Hippocampal formation (tissue), 2 donors: ENCODE data around the gene GARIN5A.
"Not testable (repeated sequence)": the region's sequence is repeated elsewhere in the genome, so short reads cannot be mapped to it uniquely, and the experiment has no call there.

ENCODE experiments used
- DNase-seq, 2 donors: peaks; one replicate each; lab custom pipeline; 2025; lab: John Stamatoyannopoulos, UW

The GARIN5A gene

DNA sequence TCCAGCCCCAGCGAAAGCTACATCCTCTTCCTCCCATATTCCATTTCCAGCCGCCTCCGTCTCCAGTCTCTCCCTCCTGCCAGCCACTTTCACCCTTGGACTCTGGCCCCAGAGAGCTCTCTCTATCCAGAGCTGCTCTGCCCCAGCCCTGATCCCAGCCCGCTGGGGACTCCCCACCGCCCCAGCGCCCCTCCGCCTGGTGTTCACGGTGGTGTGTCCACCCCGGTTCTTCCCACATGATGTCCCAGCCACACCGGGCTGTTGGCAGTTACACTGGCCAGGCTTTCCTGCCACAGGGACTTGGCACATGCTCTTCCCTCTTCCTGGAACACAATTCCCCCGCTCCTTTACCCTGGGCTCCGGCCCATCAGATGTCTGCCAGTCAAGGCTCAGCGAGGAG is 11.6 kb downstream of the GARIN5A start:
- no peak for DNase-seq

DNA sequence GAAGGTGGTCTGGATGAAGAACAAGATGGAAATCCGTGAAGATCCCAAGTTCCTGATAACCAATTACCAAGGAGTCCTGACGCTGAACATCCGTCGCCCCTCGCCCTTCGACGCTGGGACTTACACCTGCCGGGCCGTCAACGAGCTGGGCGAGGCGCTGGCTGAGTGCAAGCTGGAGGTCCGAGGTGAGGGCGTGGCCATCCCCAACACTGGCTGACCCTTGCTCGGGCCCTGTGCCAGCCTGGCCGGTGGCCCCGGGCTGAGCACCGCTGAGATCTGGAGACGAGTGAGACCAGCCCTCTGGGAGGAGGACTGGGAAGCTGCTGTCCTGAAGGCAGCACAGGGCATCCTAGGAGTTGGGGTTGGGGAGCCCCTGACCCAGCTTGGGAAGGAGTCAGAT is 12.3 kb downstream of the GARIN5A start:
- no peak for DNase-seq

DNA sequence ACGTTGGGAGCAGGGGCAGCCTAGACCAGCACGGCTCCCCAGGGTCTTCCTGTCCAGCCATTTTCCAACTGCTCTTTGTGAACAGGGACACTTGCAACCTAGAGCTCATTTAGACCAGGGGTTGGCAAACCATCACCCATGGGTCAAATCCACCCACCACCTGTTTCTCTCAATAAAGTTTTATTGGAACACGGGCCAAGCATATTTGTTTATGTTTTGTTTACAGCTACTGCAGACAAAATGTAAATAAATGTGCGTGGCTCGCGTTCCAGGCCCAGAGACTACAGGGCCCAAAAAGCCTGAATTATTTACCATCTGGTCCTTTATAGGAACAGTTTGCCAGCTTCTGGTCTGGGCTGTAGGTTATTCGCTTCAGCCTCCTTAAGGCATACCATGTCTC is 13.7 kb downstream of the GARIN5A start:
- DNase-seq: no peak

DNA sequence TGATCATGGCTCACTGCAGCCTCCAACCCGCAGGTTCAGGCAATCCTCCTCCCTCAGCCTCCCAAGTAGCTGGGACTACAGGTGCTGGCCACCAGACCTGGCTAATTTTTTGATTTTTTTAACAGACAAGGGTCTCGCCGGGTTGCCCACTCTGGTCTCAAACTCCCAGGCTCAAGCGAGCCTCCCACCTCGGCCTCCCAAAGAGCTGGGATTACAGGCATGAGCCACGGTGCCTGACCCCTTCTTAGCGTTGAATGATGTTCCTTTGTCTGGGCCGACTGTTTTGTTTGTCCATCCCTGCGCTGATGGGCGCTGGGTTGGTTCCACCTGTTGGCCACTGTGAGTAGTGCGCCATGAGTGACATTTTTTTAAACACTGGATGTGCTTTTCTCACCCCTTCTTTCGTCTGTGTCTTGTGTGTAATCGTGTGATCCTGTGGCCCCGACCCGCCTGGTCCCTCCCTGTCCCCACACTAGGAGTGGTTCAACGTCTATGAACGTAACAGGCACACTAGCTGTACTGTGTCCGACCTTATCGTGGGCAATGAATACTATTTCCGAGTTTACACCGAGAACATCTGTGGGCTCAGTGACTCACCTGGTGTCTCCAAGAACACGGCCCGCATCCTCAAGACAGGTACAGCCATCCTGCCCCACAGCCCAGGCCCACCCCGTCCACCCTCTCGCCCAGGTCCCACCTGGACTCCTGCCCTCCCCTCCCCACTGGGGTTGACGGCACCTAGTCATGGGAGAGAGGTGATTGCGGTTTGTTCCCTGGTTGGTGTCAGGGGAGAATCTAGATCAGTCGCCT is 15.4 kb downstream of the GARIN5A start:
- peak; percentile 9 to 20 for DNase-seq

DNA sequence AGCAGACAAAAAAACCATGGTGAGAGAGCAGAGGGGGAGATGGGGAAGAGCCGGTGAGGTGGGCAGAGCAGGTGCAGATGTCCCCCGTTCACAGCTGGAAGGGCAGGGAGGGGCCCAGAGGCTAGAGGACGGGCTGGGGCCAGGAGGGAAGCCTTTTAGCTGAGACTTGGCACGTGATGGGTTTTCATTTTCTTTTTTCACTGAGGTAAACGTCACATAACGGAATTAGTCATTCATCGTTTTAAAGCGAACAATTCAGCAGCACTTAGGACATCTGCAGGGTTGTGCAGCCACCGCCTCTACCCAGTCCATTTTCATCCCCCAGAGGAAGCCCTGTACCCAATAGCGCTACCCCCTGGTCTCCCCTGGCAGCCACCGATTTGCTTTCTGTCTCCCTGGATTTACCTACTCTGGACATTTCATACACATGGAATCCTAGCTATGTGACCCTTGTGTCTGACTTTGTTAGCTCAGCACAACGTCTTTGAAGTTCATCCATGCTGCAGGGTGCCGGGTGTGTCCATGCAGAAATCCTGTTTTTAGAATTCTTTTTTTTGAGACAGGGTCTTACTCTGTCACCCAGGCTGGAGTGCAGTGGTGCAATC is 16.4 kb downstream of the GARIN5A start:
- DNase-seq: no peak

DNA sequence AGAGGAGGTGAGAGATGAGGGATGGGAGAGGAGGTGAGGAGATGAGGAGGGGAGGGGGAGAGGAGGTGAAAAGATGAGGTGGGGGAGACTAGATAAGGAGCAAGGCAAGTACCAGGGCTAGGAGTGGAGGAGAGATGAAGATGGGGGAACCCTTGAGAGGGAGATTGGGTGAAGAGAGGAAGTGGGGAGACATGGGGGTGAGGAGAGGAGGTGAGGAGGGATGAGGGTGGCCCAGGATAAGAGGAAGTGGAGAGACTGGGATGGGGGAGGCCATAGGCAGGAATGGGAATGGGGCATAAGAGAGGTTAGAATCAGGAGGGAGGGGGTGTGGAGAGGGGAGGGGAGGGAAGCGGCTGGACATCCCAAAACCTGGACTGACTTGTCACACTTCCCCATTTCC is 17.0 kb downstream of the GARIN5A start:
- no peak for DNase-seq

DNA sequence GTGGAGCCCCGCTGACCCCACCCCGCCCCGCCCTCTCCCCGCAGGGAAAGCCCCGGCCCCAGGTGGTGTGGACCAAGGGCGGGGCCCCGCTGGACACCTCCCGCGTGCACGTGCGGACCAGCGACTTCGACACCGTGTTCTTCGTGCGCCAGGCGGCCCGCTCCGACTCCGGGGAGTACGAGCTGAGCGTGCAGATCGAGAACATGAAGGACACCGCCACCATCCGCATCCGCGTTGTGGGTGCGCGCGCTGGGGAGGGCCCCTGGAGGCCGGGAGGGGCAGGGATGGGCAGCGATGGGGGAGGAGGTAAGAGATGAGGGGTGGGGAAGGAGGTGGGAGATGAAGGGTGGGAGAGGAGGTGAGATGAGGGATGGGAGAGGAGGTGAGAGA is 17.6 kb downstream of the GARIN5A start:
- no peak for DNase-seq

DNA sequence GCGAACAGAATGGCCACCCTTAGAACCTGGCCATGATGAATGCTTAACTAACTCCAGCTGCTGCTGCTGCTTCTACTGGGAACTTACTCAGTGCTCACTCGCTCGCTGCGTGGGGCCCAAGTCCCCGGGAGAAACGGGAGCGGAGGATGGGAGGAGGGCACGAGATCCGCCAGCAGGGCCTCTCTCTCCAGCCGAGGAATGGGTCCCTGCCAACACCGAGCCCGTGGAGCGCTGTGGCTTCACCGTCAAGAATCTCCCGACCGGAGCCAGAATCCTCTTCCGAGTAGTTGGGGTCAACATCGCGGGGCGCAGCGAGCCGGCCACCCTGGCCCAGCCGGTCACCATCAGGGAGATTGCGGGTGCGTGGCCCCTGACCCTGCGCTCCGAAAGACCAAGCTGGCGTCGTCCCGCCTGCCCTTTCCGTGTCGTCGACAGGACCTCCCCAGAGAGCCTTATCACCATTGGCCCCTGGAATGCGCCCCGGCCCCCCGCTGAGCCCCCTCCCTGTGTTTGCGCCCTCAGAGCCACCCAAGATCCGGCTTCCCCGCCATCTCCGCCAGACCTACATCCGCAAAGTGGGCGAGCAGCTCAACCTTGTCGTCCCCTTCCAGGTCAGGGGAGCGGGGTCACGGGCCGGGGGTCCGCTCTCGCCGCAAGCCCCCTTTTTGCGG is 18.1 kb downstream of the GARIN5A start:
- no peak for DNase-seq

DNA sequence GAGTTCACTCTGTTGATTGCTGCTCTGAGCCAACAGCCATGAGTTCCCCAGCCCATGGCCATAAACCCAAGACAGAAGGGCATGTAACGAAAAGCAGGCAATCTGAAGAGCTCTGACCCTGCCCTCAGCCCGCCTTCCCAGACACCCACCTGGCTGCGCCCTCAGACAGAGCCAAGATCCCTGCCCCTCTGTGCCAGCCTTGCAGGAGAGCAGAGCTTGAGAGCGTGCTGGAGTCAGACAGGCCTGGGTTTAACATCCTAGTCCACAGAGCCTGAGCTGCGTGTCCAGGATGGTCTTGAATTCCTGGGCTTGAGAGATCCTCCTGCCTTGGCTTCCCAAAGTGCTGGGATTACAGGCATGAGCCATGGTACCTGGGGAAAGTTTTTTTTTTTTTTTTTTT is 19.3 kb downstream of the GARIN5A start:
- no peak for DNase-seq

DNA sequence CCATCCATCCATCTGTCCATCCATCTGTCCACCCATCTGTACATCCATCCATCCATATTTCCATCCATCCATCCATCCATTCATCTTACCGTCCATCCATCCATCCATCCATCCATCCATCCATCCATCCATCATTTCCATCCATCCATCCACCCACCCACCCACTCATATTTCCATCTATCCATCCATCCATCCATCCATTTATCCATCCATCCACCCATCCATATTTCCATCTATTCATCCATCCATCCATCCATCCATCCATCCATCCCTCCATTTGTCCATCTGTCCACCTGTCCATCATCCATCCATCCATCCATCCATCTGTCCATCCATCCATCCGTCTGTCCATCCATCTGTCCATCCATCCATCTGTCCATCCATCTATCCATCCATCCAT is 20.7 kb downstream of the GARIN5A start:
- no peak for DNase-seq

DNA sequence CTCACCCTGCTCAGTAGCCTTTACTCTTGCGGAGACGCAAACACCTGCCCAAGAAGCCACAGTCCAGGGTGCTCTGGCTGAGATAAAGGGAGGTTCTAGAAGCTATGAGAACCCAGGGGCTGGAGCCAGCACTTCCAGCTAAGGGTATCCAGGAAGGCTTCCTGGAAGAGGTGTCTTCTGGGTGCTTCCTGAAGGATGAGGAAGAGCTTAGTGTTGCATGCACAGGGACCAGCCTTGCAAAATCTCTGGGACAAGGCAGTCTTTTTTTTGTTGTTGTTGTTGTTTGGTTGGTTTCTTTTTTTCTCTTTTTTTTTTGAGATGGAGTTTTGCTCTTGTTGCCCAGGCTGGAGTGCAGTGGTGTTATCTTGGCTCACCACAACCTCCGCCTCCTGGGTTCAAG is 23.4 kb downstream of the GARIN5A start:
- no peak for DNase-seq

DNA sequence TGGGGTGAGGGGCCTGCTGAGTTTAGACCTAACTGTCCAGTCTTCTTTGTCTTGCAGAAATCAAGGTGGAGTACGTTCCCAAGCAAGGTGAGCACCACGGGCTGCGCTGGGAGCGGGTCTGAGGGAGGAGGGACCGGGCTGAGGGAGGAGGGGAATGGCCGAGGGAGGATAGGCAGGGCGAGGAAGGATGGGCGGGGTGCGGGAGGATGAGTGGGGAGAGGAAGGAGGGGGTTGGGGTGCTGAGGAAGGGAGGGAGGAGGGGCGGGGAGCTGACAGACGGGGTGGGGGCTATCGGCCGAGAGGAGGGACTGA is 25.5 kb downstream of the GARIN5A start:
- DNase-seq: no peak

DNA sequence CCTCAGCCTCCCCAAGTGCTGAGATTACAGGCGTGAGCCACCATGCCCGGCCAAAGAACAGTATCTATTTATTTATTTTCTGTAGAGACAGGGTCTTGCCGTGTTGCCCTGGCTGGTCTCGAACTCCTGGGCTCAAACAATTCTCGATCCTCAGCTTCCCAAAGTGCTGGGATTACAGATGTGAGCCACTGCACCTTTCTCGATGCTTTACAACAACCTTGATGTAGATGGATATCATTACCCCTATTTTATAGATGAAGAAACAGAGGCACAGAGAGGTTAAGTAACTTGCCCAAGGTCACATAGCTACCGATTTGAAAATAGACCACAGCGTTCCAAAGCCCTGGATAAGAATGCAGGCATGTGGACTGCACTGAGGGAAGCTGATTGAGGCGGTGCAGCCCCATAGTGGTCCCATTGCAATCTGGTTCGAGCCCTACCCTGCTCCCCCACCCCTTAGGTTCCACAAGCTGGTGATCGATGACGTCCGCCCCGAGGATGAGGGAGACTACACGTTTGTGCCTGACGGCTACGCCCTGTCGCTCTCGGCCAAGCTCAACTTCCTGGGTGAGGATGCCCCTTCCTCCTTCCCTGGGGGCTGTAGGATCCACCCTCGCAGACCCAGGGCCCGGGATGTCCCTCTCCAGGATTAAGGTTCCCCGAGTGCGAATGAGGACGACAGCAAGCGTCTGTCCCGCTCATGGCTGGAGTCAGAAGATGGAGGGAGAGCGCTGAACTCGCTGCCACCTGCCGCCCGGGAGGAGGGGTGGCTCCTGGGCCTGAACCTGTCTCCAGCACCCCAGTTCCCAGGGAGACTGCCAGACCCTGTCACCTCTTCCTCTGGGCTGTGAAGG is 26.1 kb downstream of the GARIN5A start:
- no peak for DNase-seq

DNA sequence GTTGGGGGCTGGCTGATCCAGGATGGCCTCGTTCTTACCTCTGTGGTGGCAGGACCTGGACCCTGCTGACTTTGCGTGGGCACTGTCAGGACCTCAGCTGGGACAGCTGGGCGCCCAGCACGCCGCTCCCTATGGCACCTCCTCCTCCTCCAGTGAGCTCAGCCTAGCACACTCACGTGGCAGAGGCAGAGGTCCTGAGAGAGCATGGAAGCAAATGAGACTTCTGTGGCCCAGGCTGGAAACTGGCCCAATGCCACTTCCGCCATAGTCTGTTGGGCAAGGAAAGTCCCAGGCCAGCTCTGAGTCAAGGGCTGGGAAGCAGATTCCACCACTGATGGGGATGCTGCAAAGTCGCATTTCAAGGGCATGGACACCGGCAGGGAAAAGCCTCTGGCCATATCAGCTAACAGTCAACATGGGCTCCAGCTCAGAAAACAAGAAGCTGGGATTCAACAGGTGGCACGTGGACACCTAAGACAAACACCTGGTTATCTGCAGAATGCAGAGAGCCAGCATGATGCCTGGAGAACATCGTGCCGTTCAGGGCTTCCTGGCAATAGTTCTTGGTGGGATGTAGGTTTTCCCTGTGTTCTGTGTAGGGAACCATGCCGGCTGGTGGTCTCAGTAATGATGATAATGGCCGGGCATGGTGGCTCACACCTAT is 27.3 kb downstream of the GARIN5A start:
- no peak for DNase-seq

DNA sequence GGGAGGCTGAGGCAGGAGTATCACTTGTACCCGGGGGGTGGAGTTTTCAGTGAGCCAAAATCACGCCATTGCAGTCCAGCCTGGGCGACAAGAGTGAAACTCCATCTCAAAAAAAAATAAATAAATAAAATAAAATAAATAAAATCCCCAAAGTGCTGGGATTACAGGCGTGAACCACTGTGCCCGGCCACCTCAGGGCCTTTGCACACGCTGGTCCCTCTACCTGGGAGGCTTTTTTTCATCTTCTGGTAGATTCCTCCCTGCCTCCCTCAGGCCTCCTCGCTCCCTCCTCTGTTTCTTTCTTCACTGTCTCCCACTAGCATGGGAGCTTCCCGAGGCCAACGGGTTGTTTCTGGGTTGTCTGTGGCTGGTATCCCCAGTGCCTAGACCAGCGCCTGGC is 28.9 kb downstream of the GARIN5A start:
- no peak for DNase-seq

DNA sequence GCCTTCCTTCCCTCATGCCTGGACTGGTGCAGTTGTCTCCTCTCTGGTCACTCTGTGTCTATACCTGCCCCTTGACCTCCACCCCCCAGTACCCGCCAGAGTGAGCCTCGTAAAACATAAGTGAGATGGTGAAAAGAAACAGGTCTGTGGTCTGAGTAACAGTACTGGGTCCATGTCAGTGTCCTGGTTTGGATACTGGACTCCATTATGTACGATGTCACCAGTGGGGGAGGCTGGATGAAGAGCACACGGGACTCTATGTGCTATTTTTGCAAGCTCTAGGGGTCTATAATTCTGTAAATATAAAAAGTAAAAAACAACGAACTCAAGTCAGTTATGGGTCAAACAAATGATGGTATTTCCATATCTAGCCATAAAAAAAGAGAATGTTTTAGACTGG is 29.6 kb downstream of the GARIN5A start:
- no peak for DNase-seq

DNA sequence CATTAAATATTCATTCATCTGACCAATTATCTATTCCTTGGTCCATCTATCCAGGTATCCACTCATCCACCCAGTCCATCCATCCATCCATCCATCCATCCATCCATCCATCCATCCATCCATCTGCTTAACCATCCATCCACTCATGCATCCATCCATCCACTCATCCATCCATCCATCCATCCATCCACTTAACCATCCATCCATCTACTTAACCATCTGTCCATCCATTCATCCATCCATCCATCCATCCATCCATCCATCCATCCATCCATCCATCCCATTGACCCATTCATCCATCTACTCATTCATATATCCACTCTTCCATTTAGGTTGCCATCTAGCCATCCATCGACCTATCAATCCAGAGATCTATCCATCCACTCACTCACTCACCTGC is 32.6 kb downstream of the GARIN5A start:
- DNase-seq: no peak

DNA sequence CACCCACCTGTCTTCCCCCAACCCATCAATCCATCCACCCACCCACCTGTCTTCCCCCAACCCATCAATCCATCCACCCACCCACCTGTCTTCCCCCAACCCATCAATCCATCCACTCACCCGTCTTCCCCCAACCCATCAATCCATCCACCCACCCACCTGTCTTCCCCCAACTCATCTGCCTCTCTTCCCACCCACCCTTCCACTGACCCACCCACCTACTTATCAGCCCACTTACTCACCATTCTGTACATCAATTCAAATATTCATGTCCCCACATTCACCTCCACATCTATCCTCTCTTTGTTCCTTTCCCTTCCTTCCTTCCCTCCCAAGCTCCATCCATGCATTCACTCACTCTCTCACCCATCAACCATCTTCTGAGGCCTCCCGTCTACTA is 37.5 kb downstream of the GARIN5A start:
- not testable (repeated sequence) for DNase-seq

DNA sequence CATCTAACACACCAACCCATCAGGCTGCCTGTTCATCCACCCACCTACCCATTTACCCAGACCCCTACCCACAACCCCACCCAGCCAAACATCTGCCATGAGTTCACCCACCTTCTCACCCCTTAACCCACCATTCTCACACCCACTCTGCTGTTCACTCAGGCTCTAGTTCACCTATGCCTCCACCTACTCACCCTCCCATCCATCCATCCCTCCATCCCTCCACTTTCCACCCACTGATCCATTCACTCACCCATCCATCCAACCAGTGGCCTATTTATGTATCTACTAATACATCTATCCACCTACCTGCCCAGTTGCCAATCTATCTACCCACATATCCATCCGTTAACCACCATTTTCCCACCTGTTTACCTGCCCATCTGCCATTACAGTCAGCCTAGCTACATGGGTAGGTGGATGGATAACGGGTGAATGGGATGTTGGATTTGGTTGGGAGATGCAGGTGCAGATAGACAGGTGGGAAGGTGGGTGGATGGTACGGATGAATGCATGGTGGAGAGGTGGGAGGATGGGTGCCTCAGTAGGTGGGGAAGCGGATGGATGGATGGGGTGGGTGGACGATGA is 38.7 kb downstream of the GARIN5A start:
- no peak for DNase-seq

DNA sequence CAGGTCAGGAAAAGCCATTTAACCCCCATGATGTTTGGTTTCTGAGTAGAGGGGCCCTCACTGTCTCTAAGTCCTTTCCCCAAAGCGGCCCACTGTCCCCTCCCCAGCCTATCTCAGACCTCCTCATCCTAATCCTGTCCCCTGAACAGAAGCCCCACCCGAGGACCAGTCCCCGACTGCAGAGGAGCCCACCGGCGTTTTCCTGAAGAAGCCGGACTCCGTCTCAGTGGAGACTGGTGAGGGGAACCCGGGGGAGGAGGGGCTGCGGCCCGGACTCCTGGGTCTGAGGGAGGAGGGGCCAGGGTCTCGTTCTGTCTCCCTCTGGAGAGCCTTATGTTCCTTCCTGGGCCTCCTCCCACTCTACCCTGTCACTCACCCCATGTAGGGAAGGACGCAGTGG is 41.0 kb downstream of the GARIN5A start:
- no peak for DNase-seq

DNA sequence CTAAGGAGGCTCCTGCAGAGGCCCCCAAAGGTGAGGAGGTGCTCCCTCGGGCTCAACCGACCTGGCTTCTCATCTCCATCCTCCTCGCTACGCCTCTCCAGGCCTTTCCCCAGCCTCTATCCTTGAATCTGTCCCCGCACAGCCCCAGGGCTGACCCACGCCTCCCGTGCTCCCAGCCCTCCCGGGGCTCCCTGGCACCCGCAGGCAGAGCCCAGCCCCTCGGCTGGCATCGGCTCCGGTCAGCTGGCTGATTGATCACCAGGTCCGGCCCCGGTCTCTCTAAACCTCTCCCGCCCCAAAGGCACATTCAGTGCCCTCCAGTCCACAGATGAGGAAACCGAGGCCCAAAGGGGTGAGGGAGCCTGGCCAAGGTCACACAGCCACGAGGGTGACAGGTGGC is 41.4 kb downstream of the GARIN5A start:
- DNase-seq: no peak

DNA sequence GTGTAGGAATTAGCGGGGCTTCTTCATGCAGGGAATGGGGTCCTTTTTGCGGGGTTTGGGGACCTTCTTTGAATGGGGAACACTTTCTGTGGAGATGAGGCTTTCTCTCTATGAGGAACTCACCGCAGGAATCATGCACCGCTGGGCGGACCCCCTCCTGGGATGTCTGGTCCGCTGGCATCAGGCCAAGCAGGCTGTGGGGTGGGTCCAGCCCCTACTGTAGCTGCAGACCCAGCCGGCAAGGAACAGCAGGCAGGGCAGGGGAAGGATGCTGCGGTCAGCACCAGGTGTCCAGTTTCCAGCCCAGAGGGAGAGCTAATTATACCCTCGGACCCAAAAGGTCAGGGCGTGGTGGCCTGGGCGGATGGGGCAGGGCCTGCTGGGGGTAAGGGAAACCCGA is 42.1 kb downstream of the GARIN5A start:
- DNase-seq: no peak
